Measurements from ENCODE around the gene GSTP1.

DNA sequence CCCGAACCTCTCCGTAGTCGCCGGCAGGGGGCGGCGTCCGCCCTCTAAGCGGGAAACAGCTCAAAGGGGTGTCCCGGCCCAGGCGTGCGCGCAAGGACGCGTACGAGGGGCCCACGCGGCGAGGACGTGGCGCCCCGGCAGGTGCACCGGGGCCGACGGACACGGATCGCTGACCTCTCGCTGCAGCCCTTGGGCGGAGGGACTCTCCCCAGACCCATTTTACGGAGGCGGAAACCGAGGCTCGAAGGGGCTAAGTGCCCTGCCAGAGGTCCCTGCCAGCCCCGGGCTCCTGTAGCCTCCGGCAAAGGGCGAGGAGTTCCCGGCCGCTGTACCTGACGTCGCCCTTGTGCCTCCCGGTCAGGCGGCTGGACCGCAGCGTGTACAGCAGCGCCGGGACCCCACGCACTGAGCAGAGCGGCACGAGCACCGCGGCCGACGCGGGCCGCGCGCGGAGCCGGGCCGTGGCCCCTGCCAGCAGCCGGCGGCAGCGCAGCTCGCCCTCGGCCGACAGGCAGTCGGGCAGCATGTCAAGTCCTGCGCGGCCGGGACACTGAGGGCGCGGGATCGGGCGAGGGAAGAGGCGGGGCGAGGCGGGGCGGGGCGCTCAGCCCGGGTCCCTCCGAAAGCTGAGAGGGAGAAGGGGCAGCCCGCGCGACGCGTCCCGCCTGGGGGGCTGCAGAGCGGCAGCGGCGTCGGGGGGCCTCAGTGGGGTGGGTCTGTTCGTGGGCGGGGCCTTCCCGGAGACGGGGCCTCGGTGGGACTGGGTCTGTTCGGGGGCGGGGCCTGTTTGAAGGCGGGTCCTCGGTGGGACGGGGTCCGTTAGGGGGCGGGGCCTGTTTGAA is 46.0 kb downstream of the GSTP1 start, which contains the start of gene NUDT8:
- TF ChIP-seq SIN3A (IDR thresholded peaks at IDR 0.05; ENCODE audit: borderline replicate concordance in 2 of 2, control insufficient read depth in 1 of 2, low read depth in 2 of 2, low read length in 2 of 2) (0 out of 4 replicates have a peak, but pooled peaks of 1 of the 2 experiments have one; percentile 12), ESRRA (IDR thresholded peaks at IDR 0.05; ENCODE audit: borderline replicate concordance, low read depth) (peak; percentile 62), JUN (IDR thresholded peaks at IDR 0.05; ENCODE audit: borderline replicate concordance, low read depth, low read length) (peak; percentile 8; the same call in 1 of the 2 replicates), JUN (CRISPR knock-in tag; IDR thresholded peaks at IDR 0.05; ENCODE audit: borderline replicate concordance) (peak; percentile 59; the same call in 1 of the 2 replicates), EZH2 (IDR thresholded peaks at IDR 0.05; ENCODE audit: borderline replicate concordance, low read depth, low read length) (no peak), NFXL1 (CRISPR knock-in tag; IDR thresholded peaks at IDR 0.05) (no peak), ZNF766 (CRISPR knock-in tag; conservative IDR thresholded peaks at IDR 0.05) (peak; percentile 71)
